H1 (cell line): ENCODE measurements around the gene GUCA2B. TPM values are rescaled to one million over a fixed set of nuclear protein-coding genes. Genes with fewer than 3 reads are reported as not detected.

Source experiments
- CTCF ChIA-PET: fragments of 300-600 bp; sonication (Branson Sonifier 250); formaldehyde crosslinking; loops from one replicate; lab custom pipeline; 2021; ENCODE audit not compliant: partially characterized antibody; lab: Charles Lee
- POLR2A ChIA-PET: fragments of 300-600 bp; sonication (Branson Sonifier 250); formaldehyde crosslinking; loops from one replicate; lab custom pipeline; 2021; ENCODE audit warnings: inconsistent platforms; ENCODE audit not compliant: partially characterized antibody; lab: Charles Lee
- DNase-seq, 2 experiments: peaks; one replicate each; pipeline versions ENCODE4 v3.0.0 to v3.0.0-alpha.2; 2010 to 2022; ENCODE audit warnings: low spot score in 2 of 2, low read depth in 1 of 2, mixed read lengths in 1 of 2
- FAIRE-seq: peaks from 2 replicates; lab custom pipeline; 2011; peaks lifted over from hg19 to GRCh38; lab: Jason Lieb, UNC
- H2AFZ ChIP-seq: 2 replicates; pipeline ENCODE4 v1.8.1; 2012; ENCODE audit warnings: low read length, inconsistent platforms
- H2AK5ac ChIP-seq: 2 replicates; pipeline ENCODE4 v1.6.1; 2013; ENCODE audit warnings: low read depth, low read length
- H2BK120ac ChIP-seq: replicated peaks from 2 replicates; pipeline ENCODE3; 2013; ENCODE audit warnings: low read depth, low read length, inconsistent platforms
- H2BK12ac ChIP-seq: 2 replicates; pipeline ENCODE4 v1.6.1; 2013; ENCODE audit warnings: low read depth, low read length
- H2BK15ac ChIP-seq: 2 replicates; pipeline ENCODE4 v1.6.1; 2013; ENCODE audit warnings: low read length
- H2BK20ac ChIP-seq: 2 replicates; pipeline ENCODE4 v1.6.1; 2013; ENCODE audit warnings: low read length
- H2BK5ac ChIP-seq: 2 replicates; pipeline ENCODE4 v1.6.1; 2013; ENCODE audit warnings: low read depth, low read length
- H3K14ac ChIP-seq: 2 replicates; pipeline ENCODE4 v1.6.1; 2013; ENCODE audit warnings: inconsistent platforms; ENCODE audit not compliant: insufficient read length
- H3K18ac ChIP-seq: 2 replicates; pipeline ENCODE4 v1.6.1; 2013; ENCODE audit warnings: low read length; ENCODE audit errors: extremely low read depth
- H3K23ac ChIP-seq: 2 replicates; pipeline ENCODE4 v1.6.1; 2013; ENCODE audit warnings: inconsistent platforms; ENCODE audit not compliant: insufficient read length
- H3K23me2 ChIP-seq: 2 replicates; pipeline ENCODE4 v1.6.1; 2013; ENCODE audit warnings: low read depth, low read length
- H3K27ac ChIP-seq: 2 replicates; pipeline ENCODE4 v1.6.1; 2011; ENCODE audit warnings: low read depth, low read length, inconsistent platforms
- H3K27me3 ChIP-seq, 4 experiments: replicated peaks in 1 of 4; 1 replicate in 1 of 4; 2 replicates in 3 of 4; pipeline versions ENCODE4 v1.6.1 to v1.8.1; 2011 to 2013; ENCODE audit warnings: low read length in 3 of 4, mild to moderate bottlenecking in 3 of 4, inconsistent platforms in 2 of 4, mixed read lengths in 2 of 4, moderate library complexity in 1 of 4; ENCODE audit not compliant: control insufficient read depth in 3 of 4, insufficient read depth in 3 of 4; ENCODE audit errors: extremely low read depth in 1 of 4
- H3K36me3 ChIP-seq, 4 experiments: 2 replicates each; pipeline versions ENCODE4 v1.6.1 to v1.8.1; 2011 to 2013; ENCODE audit warnings: mild to moderate bottlenecking in 4 of 4, low read length in 3 of 4, moderate library complexity in 2 of 4, control low read depth in 1 of 4, inconsistent platforms in 1 of 4; ENCODE audit not compliant: insufficient read depth in 4 of 4, control insufficient read depth in 2 of 4
- H3K4ac ChIP-seq: replicated peaks from 2 replicates; pipeline ENCODE3; 2013; ENCODE audit warnings: low read length, low read depth, mixed read lengths, inconsistent platforms; ENCODE audit not compliant: insufficient read length
- H3K4me1 ChIP-seq, 4 experiments: replicated peaks in 1 of 4; 1 replicate in 1 of 4; 2 replicates in 3 of 4; pipeline versions ENCODE4 v1.6.1 to v1.8.1; 2011 to 2013; ENCODE audit warnings: low read length in 3 of 4, inconsistent platforms in 2 of 4, mixed read lengths in 1 of 4; ENCODE audit not compliant: insufficient read depth in 4 of 4, control insufficient read depth in 3 of 4
- H3K4me2 ChIP-seq, 2 experiments: 2 replicates each; pipeline versions ENCODE4 v1.6.1 to v1.8.1; 2011 to 2013; ENCODE audit warnings: low read depth in 2 of 2, low read length in 2 of 2, control low read depth in 1 of 2, inconsistent platforms in 1 of 2, mild to moderate bottlenecking in 1 of 2; ENCODE audit not compliant: insufficient read depth in 1 of 2
- H3K4me3 ChIP-seq, 4 experiments: fragments of 200-600, 300-600 bp in 1 of 4; sonication (generic), shearing (Covaris generic), sonication (Bioruptor Twin) in 1 of 4; 2 replicates each; pipeline versions ENCODE4 v1.5.1 to v1.8.1; 2011 to 2016; ENCODE audit warnings: low read length in 4 of 4, low read depth in 3 of 4, control low read depth in 2 of 4, inconsistent platforms in 2 of 4, mild to moderate bottlenecking in 2 of 4, mixed read lengths in 1 of 4, moderate library complexity in 1 of 4; ENCODE audit not compliant: insufficient read depth in 2 of 4; ENCODE audit errors: extremely low read depth in 1 of 4
- H3K56ac ChIP-seq: replicated peaks from 2 replicates; pipeline ENCODE3; 2013; ENCODE audit warnings: low read depth, mild to moderate bottlenecking, mixed read lengths, low read length, inconsistent platforms; ENCODE audit not compliant: insufficient read length
- H3K79me1 ChIP-seq: 2 replicates; pipeline ENCODE4 v1.6.1; 2013; ENCODE audit warnings: low read depth, low read length, control low read depth
- H3K79me2 ChIP-seq, 2 experiments: 2 replicates each; pipeline versions ENCODE4 v1.6.1 to v1.8.1; 2012 to 2013; ENCODE audit warnings: low read length in 2 of 2, mild to moderate bottlenecking in 2 of 2, inconsistent platforms in 1 of 2; ENCODE audit not compliant: insufficient read depth in 2 of 2, control insufficient read depth in 1 of 2
- H3K9ac ChIP-seq, 4 experiments: replicated peaks in 1 of 4; 1 replicate in 1 of 4; 2 replicates in 3 of 4; pipeline versions ENCODE4 v1.6.1 to v1.8.1; 2011 to 2013; ENCODE audit warnings: low read depth in 3 of 4, low read length in 3 of 4, control low read depth in 2 of 4, mild to moderate bottlenecking in 2 of 4, moderate library complexity in 2 of 4, inconsistent platforms in 1 of 4; ENCODE audit errors: extremely low read depth in 1 of 4
- H3K9me3 ChIP-seq, 2 experiments: 2 replicates each; pipeline versions ENCODE4 v1.6.1 to v1.8.1; 2012 to 2013; ENCODE audit warnings: mild to moderate bottlenecking in 2 of 2, moderate library complexity in 2 of 2, control low read depth in 1 of 2, inconsistent platforms in 1 of 2, low read depth in 1 of 2, low read length in 1 of 2, mixed read lengths in 1 of 2; ENCODE audit not compliant: insufficient read depth in 2 of 2
- H4K20me1 ChIP-seq, 2 experiments: replicated peaks in 1 of 2; 2 replicates each; pipeline versions ENCODE3 to v1.8.1; 2011 to 2013; ENCODE audit warnings: inconsistent platforms in 2 of 2, low read length in 2 of 2, mild to moderate bottlenecking in 1 of 2; ENCODE audit not compliant: insufficient read depth in 2 of 2, control insufficient read depth in 1 of 2
- H4K5ac ChIP-seq: 2 replicates; pipeline ENCODE4 v1.6.1; 2013; ENCODE audit warnings: low read length, low read depth, mixed read lengths, inconsistent platforms; ENCODE audit not compliant: insufficient read length
- H4K8ac ChIP-seq: 2 replicates; pipeline ENCODE4 v1.8.0; 2013; ENCODE audit warnings: mild to moderate bottlenecking, moderate library complexity, low read length, inconsistent platforms; ENCODE audit not compliant: insufficient read depth; ENCODE audit errors: extremely low read depth
- H4K91ac ChIP-seq: replicated peaks from 2 replicates; pipeline ENCODE3; 2013; ENCODE audit warnings: low read length, mixed read lengths, inconsistent platforms; ENCODE audit not compliant: insufficient read length
- JUN ChIP-seq: IDR thresholded peaks from 2 replicates; pipeline ENCODE4 v1.6.1; 2011; ENCODE audit warnings: low read depth, mild to moderate bottlenecking, improper control_type of control experiment, low read length
- YY1 ChIP-seq: IDR thresholded peaks from 2 replicates; pipeline ENCODE4 v1.6.1; 2011; ENCODE audit warnings: low read depth, mild to moderate bottlenecking, low read length
- WGBS, 2 experiments: shearing (Covaris generic) in 1 of 2; methylation state at CpG; one replicate each; pipeline versions ENCODE4 v1.1.6 to v1.1.7; 2013 to 2015; ENCODE audit warnings: low lambda C conversion rate in 2 of 2, mixed read lengths in 2 of 2, inconsistent platforms in 1 of 2, low coverage in 1 of 2, missing lambda C conversion rate in 1 of 2; ENCODE audit not compliant: insufficient replicate concordance in 2 of 2, insufficient coverage in 1 of 2, insufficient read length in 1 of 2; ENCODE audit errors: extremely low coverage in 1 of 2, missing lambda C conversion rate in 1 of 2; 5-methylcytosine and 5-hydroxymethylcytosine counted together
- polyA plus RNA-seq, 7 experiments: library from polyadenylated mRNA; depleted of rRNA in 3 of 7; stranded (reverse) in 5 of 7; unstranded in 2 of 7; fragments of >200 nt in 5 of 7; fragments of 200-250 nt in 2 of 7; gene quantifications; 1 replicate in 5 of 7; 2 replicates in 1 of 7; 4 replicates in 1 of 7; pipeline versions ENCODE4 v1.2.1 to v1.2.3, GENCODE V29; 2011 to 2013; ENCODE audit warnings: missing spikeins in 2 of 7, mixed read lengths in 2 of 7
- total RNA-seq: library from RNA; stranded (reverse); fragmentation: NEBNext Ultra II Directional; extraction: Animal tissue kit (Norgen Biotek cat#: 25700); gene quantifications from 2 replicates; pipeline ENCODE4 v1.2.1, GENCODE V29; 2021

The GUCA2B gene
- total and polyA plus RNA-seq, 2 of the 8 experiments (the other 6 are each of a cell fraction or from before 2014, with no cell fraction given) = not detected

GRCh38 chr1:42109600-42109999 is 43.6 kb upstream of the GUCA2B start:
- no peak overlapping the region for H2BK15ac ChIP-seq
- H3K27me3 ChIP-seq = no peaks in the 10 kb centered on the region
- H4K8ac ChIP-seq = no peak overlapping the region
- no peaks in the 10 kb centered on the region for H3K23me2 ChIP-seq
- no peak overlapping the region for H2BK20ac ChIP-seq
- no peak overlapping the region for H3K14ac ChIP-seq
- H2BK5ac ChIP-seq = no peak overlapping the region
- no peaks in the 10 kb centered on the region for H3K79me2 ChIP-seq
- no peak overlapping the region for H4K5ac ChIP-seq
- H3K4ac ChIP-seq = no peak overlapping the region
- no peak overlapping the region for H3K4me2 ChIP-seq
- no peak overlapping the region for H2AFZ ChIP-seq
- H2BK12ac ChIP-seq = no peak overlapping the region
- no peak overlapping the region for H2AK5ac ChIP-seq
- H3K79me1 ChIP-seq = no peaks in the 10 kb centered on the region
- H3K18ac ChIP-seq = no peak overlapping the region
- no peaks in the 10 kb centered on the region for H3K9me3 ChIP-seq
- no peak overlapping the region for H3K56ac ChIP-seq
- POLR2A ChIA-PET = interaction anchor here (0.7 to 0.8 kb wide), 2 partner anchors 13 to 44 kb away, joined by 3 read pairs; no protein-coding TSS in a partner anchor
- no peak overlapping the region for H3K9ac ChIP-seq
- H4K91ac ChIP-seq = no peak overlapping the region
- FAIRE-seq (no peak), DNase-seq (no peak)
- H4K20me1 ChIP-seq = no peaks in the 10 kb centered on the region
- H3K4me1 ChIP-seq = peaks cover 0 to 3% (median 2%) of the 10 kb centered on the region in 4 experiments; a peak in 1 of 7 replicates
- H3K23ac ChIP-seq = no peak overlapping the region
- CTCF ChIA-PET = no interaction called here
- H3K4me3 ChIP-seq = no peak overlapping the region
- 94% methylated on average over 3 of the region's 3 CpGs; no CpG with 5 or more reads in 1 of the 2 experiments for WGBS, 2 experiments
- no peak overlapping the region for H3K27ac ChIP-seq
- no peaks in the 10 kb centered on the region for H3K36me3 ChIP-seq
- no peak overlapping the region for H2BK120ac ChIP-seq
- TF ChIP-seq JUN (no peak), YY1 (no peak)
